ENCODE data around the gene HID1. TPM values are rescaled to one million over a fixed set of nuclear protein-coding genes. Genes with fewer than 3 reads are reported as not detected.
"Not testable (repeated sequence)": the region's sequence is repeated elsewhere in the genome, so short reads cannot be mapped to it uniquely, and the experiment has no call there.

HID1 gene
- total RNA-seq, 1 experiment from 2014 or later, result 0.11 TPM

DNA sequence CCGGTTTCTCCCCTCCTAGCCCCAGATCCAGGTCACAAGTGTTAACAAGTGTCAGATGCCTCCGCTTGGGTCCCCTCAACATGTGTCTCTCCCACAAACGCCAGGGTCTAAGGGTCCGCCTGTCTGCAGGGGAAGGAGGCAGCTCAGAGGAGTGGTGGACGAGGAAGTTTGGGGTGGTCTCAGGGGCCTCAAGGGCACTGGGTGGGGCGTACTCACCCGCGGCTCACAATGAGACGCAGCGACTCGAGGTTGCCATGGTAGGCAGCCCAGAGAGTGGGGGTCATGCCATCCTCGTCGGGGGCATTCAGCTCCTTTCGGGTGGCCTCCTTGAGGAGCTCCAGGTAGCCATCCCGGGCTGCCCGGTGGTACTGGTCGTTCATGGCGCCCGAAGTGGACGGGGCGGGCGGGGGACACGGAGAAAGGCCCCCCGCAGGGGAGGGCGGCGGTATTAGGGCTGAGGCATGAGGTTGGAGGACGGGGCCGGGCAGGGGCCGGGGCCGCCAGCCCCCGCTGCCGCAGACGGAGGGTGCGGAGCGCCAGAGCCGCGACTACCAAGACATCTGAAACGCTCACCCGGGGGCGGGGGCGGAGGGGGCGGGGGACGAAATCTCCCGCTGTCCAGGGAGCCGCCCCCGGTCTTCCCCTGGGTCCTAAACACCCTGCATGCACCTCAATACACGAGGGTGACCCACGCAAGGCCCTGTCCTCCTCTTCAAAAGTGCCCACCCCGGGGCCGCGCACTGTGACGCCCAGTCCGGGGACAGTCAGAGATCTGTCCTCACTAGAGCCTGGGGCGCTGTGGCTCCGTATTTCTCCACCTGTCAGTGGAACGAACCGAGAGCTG is 49.6 kb downstream of the HID1 start, which contains the start of gene USH1G:
USH1G (minus strand) TSS at position 562 of the 844 bp plus-strand sequence; CDS start at position 380, 182 bp downstream.
- no peak for DNase-seq (ENCODE audit: low read depth)

DNA sequence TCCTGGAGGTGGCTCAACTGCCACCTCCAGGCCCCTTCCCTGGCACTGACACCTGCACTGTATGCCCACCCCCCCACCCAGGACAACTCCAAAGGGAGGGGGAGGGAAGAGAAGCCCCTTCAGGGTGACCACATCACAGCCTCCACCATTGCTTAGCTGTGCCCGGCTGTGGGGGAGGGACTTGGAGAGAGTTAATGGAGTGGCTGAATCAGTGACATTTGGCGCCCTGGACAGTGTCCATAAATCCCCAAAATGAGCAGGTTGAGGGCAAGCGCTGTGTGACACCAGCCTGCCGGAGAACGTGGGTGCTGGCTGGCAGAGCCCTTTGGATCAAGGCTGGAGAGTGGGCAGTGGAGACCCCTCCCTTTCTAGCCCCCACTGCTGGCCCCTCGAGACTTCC is 50.4 kb downstream of the HID1 start:
- DNase-seq (ENCODE audit: low read depth), result no peak

GRCh38 chr17:74921769-74922168 is 50.8 kb downstream of the HID1 start:
- no peak for DNase-seq (ENCODE audit: low read depth)

DNA sequence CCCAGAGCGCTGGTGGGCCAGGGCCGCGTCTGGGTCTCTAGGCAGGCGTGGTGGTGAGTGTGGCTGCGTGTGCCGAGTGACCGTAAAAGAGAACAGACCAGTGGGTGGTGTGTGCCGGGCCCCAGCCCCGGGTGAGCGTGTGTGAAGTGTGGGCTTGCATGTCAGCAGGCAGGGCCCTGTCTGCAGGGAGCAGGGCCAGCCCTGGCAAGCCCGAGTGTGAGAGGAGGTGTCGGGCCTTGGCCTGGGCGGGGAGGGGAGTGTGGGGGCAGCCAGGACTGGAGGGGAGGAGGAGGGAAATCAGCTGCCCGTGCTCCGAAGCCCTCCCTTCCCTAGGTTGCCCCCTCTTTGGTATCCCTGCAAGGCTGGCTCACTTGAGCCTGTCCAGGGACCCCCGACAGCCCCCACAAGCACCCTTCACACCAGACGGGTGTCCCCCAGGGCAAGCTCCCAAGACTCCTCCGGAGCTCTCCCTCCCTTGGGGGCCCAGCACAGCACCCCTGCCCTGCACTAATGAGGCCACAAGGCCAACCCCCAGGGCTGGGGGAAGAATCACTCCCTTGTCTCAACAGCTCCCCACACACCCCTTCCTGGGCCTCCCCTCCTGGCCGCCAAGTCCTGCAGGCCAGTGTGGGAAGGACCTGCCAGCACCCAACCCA is 51.4 kb downstream of the HID1 start:
- no peak for DNase-seq (ENCODE audit: low read depth)

DNA sequence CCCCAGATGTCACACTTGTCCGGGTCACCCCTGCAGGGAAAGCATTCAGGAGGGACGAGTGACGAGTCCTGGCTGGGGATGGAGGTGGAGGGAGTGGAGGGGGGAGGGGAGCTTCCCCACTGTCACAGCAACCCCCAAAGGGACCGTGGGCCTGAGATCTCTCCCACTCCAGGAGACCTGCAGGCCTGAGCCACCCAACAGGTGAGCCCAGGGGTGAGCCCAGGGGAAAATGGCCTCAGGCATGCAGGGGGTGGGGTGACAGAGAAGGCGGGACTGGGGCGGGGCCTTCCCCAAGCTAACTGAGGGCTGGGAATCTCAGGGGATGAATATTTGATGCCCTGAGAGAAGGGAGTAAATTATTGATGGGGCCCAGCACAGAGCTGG is 51.9 kb downstream of the HID1 start:
- DNase-seq (ENCODE audit: low read depth), result no peak

DNA sequence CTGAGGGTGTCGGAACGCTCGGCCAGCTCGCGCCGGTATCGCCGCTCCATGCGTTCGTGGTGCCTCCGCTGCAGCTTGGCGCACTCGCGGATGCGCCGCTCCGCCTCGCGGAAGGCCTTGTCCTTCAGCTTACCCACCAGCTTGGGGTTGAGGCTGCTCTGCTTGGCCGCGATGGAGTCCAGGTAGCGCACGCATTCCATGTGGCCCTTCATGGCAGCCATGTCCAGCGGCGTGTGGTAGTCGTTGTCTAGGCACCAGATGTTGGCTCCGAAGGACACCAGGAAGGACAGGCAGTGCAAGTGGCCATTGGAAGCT is 52.3 kb downstream of the HID1 start:
- no peak for DNase-seq (ENCODE audit: low read depth)

DNA sequence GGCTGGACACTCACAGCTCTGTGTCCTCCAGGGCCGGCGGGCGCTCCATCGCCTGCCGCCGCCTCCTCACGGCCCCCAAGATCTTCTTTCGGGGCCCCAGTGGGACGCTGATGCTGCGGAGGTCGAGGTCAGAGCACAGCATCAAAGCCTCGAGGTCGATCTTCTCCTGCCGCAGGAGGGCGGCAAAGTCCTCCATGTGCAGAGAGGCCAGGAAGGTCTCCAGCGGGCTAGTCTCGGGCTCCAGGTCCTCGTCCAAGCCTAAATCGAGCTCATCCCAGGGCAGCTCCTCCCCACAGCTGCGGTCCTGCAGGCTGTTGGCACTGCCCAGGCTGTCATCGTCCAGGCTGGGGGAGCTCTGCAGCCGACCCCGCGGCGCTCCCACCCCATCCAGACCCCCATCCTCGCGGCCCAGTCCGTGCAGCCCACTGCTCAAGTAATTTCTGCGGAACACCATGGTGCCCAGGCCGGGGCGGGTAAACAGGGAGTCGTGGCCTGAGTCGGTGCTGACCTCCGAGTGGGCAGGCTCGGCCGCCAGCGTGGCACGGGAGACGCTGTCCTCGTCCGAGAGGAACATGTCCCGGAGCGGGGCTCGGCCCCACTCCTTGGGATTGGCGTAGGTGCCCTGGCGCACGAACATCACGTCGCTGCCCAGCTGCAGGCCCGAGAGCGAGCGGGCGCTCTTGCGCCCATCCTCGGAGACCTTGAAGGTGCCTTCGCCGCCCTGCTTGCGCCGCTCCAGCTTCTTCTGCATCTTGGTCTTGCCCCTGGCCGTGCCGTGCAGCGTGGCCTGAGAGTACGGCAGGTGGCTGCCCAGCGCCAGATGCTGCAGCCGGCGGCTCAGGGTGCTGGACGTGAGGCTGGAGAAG is 52.9 kb downstream of the HID1 start:
- peak; percentile 56 for DNase-seq (ENCODE audit: low read depth)

- no peak for DNase-seq (ENCODE audit: low read depth)
These were observed 53.7 kb downstream of the HID1 start for GRCh38 chr17:74918906-74919305.

DNA sequence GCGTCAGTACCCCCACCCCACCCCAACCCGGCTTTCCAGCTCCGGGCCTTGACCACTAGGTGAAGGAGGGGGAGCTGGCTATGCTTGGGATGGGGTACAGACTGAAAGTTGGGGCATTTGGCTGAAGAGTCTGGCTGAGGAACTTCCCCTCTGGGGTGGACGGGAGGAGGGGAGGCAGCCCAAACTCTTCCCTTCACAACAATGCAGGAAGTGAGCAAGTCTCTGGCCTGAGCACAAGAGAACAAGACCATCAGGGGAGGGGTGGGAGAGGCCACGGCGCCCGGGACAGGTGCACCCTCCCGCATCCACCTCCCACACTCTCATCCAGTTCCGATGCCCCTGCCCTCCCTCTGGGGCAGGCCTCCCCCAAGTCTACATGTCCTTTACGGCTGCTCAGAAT is 55.1 kb downstream of the HID1 start:
- DNase-seq (ENCODE audit: low read depth), result no peak

GRCh38 chr17:74916851-74917199 is 55.7 kb downstream of the HID1 start:
- DNase-seq (ENCODE audit: low read depth), result no peak

GRCh38 chr17:74916136-74916850 is 56.3 kb downstream of the HID1 start:
- no peak for DNase-seq (ENCODE audit: low read depth)

GRCh38 chr17:74911423-74911822 is 61.1 kb downstream of the HID1 start:
- DNase-seq (ENCODE audit: low read depth), result not testable (repeated sequence)

DNA sequence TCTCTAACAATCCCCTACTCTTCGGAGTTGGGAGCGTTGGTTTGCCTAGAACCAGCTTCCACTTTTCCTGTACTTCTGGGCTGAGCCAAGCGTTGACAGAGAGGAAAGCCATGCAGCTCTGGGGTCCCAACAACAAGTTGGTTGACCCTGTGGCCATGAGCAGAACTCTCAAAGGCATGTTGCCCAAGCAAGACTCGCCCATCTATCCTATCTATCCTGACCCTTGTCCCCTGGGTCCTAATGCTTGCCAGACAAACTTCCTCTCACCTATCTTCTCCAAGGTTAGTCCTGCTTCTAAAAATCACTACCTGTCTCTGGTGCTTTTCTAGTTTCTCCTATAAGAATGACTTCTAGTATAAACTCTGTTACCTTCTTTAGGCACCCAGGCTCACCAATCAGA is 63.5 kb downstream of the HID1 start:
- not testable (repeated sequence) for DNase-seq (ENCODE audit: low read depth)

DNA sequence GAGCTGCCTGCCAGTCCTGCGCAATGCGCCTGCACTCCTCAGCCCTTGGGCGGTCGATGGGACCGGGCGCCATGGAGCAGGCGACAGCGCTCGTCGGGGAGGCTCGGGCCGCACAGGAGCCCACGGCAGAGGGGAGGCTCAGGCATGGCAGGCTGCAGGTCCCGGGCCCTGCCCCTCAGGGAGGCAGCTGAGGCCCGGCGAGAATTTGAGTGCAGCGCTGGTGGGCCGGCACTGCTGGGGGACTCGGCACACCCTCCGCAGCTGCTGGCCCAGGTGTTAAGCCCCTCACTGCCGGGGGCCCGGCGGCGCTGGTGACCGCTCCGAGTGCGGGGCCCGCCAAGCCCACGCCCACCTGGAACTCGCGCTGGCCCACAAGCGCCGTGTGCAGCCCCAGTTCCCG is 65.5 kb downstream of the HID1 start:
- no peak for DNase-seq (ENCODE audit: low read depth)

GRCh38 chr17:74906214-74906793 is 66.3 kb downstream of the HID1 start:
- not testable (repeated sequence) for DNase-seq (ENCODE audit: low read depth)

DNA sequence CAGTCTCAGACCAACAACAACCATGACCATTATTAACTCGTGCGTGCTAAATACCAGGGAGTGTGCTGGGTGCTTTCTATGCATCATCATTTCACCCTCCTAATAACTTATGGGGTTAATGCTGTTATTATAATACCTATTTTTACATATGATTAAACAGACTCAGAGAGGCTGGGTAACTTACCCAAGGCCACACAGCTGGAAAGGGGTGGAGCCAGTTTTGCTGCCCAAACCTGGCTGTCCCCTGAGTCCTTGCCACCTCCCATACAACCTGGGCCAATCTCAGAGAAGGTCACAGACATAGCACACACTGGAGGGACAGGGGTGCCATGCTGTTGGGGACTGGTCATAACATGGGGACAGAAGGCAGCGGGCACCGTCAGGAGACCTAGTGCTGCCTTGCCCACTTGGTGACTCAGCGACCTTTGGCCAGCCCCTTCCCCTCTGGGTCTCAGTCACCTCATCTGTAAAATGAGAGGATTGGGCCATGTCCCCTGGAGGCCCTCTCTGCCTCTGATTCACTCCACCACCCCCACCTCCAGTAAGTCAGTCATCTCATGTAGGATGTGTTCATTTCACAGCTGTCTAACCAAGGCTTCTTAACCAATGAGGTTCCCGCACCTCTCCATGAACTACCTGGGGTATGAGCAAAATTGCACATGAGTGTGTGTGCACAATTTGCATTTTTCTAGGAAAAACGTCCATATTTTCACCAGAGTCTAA is 67.7 kb downstream of the HID1 start:
- DNase-seq (ENCODE audit: low read depth), result no peak

DNA sequence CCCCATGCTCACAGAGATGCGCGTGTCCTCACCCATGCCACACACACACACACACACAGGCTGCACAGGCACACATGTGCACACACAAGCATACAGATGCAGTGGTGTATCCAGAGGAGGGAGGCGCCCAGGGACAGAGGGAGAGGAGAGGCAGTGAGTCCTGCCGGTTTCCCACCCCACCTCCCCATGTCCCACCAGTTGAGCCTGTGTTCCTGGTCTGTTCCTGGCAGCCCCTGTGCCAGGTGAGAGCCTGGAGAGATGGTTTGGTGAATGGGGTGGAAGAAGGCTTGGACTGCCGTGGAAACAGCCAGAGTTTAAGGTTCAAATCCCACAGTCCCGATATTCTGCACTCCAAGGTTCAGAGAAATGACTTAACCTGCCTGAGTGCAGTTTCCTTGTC is 68.9 kb downstream of the HID1 start:
- no peak for DNase-seq (ENCODE audit: low read depth)

- DNase-seq (ENCODE audit: low read depth), result no peak
These were observed 69.5 kb downstream of the HID1 start for GRCh38 chr17:74903034-74903433.

DNA sequence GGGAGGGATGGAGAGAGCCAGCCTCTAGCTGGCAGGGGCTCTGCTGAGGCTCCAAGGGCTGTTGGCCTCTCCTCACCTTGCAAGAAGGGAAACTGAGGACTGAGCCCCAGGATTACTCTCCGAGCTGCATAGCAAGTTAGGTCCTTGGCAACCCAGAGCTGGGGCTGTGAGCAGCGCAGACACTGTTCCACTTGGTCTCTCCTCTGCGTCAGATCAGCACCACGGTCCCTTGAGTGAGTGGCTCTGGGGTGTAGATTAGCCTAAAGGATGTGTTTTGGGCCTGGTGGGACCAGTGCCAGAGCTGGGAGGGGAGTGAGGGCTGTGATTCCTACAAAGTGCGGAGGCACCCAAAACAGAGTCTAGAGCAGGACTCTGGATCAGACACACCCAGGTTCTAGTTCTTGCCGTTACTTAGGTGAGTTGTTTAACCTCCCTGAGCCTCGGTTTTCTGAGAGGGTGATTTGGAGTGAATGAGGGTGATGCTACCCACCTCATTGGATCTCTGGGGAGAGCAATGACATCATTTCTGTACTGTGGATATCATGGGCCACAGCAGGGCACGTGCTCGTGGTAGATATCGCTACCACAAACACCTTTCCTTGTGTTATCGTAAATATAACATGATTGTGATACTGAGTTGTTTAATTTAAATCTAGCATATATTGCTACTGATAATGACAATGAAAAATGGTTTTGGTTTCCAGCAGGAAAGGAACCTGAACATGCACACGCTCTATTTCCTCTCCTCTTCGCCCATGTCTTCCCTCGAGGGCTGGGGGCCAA is 71.0 kb downstream of the HID1 start:
- no peak for DNase-seq (ENCODE audit: low read depth)

Data from Daoy (cell line).